ENCODE measurements around the gene PYCR2. TPM values are rescaled to one million over a fixed set of nuclear protein-coding genes. Genes with fewer than 3 reads are reported as not detected.

Gene PYCR2
- total RNA-seq, 2 donors from 2014 or later, result 46.6 to 50.2 TPM

DNA sequence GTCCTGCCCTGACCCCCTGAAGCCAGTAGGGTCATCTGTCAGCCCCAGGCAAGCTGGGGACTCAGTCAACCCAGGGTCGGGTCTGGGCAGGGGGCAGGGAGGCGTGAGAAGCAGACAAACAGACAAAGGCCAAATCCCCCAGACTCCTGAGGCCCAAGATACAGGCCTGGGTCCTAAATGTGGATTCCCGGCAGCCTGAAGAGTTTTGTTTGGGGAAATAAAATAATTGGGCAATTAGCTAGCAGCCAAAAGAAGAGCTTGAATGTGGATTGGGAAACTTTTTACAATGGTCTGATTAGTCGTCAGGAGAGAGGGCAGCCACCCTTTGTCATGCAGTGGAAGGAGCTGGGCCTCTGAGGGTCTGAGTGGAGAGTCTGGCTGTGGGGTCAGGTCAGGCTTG is 21.5 kb upstream of the PYCR2 start:
- no peak for ATAC-seq (ENCODE audit: insufficient number of reproducible peaks, low FRiP score, low read depth)
- Histone ChIP-seq H3K4me3 (no peak overlapping the region), H3K36me3 (no peaks in the 10 kb centered on the region), H3K4me1 (ENCODE audit: control insufficient read depth in 1 of 2, low read depth in 2 of 2) (peaks cover 11 to 14% of the 10 kb centered on the region in 2 donors), H3K9me3 (no peaks in the 10 kb centered on the region), H3K27ac (no peak overlapping the region), H3K27me3 (replicated peaks; ENCODE audit: insufficient read depth) (no peaks in the 10 kb centered on the region)
- no peak for DNase-seq (ENCODE audit: low spot score)
- TF ChIP-seq, protein P1, sequence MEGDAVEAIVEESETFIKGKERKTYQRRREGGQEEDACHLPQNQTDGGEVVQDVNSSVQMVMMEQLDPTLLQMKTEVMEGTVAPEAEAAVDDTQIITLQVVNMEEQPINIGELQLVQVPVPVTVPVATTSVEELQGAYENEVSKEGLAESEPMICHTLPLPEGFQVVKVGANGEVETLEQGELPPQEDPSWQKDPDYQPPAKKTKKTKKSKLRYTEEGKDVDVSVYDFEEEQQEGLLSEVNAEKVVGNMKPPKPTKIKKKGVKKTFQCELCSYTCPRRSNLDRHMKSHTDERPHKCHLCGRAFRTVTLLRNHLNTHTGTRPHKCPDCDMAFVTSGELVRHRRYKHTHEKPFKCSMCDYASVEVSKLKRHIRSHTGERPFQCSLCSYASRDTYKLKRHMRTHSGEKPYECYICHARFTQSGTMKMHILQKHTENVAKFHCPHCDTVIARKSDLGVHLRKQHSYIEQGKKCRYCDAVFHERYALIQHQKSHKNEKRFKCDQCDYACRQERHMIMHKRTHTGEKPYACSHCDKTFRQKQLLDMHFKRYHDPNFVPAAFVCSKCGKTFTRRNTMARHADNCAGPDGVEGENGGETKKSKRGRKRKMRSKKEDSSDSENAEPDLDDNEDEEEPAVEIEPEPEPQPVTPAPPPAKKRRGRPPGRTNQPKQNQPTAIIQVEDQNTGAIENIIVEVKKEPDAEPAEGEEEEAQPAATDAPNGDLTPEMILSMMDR (IDR thresholded peaks at IDR 0.05), result no peak

- ATAC-seq (ENCODE audit: insufficient number of reproducible peaks, low FRiP score, low read depth) (no peak), DNase-seq (ENCODE audit: low spot score) (no peak)
- Histone ChIP-seq H3K36me3 (no peaks in the 10 kb centered on the region), H3K27me3 (replicated peaks; ENCODE audit: insufficient read depth) (no peaks in the 10 kb centered on the region), H3K9me3 (no peaks in the 10 kb centered on the region), H3K4me3 (no peak overlapping the region), H3K27ac (no peak overlapping the region), H3K4me1 (ENCODE audit: control insufficient read depth in 1 of 2, low read depth in 2 of 2) (peaks cover 12 to 20% of the 10 kb centered on the region in 2 donors)
- TF ChIP-seq, protein P1 (IDR thresholded peaks at IDR 0.05), result no peak
Observed at GRCh38 chr1:225944951-225945350, 20.9 kb upstream of the PYCR2 start.

DNA sequence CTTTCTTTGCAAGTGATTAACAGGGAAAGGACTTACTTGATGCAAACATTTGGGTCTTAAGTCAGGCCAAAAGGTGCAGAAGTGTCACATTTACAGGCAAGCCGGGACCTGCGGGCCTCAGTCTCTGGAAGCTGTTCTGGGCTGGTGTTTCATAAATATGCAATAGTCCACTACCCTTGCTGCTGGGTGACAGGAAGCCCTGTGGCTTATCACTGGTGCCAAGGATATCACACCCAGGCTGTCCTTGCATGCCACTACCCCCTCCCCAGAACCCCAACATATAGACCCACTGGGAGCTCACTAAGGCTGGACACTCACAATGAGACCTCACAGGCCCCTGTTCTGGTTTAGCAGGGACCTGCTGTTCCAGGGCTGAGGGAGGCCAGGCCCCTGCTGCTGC is 20.3 kb upstream of the PYCR2 start:
- Histone ChIP-seq H3K36me3 (no peaks in the 10 kb centered on the region), H3K4me1 (ENCODE audit: control insufficient read depth in 1 of 2, low read depth in 2 of 2) (peaks cover 12 to 22% of the 10 kb centered on the region in 2 donors), H3K4me3 (no peak overlapping the region), H3K27ac (no peak overlapping the region), H3K9me3 (no peaks in the 10 kb centered on the region), H3K27me3 (replicated peaks; ENCODE audit: insufficient read depth) (no peaks in the 10 kb centered on the region)
- TF ChIP-seq, protein P1 (IDR thresholded peaks at IDR 0.05), result no peak
- ATAC-seq (ENCODE audit: insufficient number of reproducible peaks, low FRiP score, low read depth) (no peak), DNase-seq (ENCODE audit: low spot score) (no peak)

DNA sequence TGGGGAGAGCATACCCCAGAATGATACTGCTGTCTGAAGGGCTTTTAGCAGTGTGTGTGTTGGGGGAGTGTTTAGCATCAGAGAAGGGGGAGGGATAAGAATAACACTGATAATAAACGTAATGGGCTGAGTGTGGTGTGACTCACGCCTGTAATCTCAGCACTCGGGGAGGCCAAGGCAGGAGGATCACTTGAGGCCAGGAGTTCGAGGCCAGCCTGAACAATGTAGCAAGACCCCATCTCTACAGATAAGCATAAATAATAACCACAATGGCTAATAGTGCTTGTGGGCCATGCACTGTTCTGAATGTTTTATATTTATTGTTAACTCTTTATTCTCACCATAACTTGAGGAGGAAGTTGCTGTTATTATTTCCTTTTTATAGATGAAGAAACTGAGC is 19.5 kb upstream of the PYCR2 start:
- Histone ChIP-seq H3K4me1 (ENCODE audit: control insufficient read depth in 1 of 2, low read depth in 2 of 2) (peaks cover 12 to 22% of the 10 kb centered on the region in 2 donors), H3K9me3 (no peaks in the 10 kb centered on the region), H3K4me3 (no peak overlapping the region), H3K36me3 (no peaks in the 10 kb centered on the region), H3K27ac (no peak overlapping the region), H3K27me3 (replicated peaks; ENCODE audit: insufficient read depth) (no peaks in the 10 kb centered on the region)
- DNase-seq (ENCODE audit: low spot score) (no peak), ATAC-seq (ENCODE audit: insufficient number of reproducible peaks, low FRiP score, low read depth) (no peak)
- TF ChIP-seq, protein P1 (IDR thresholded peaks at IDR 0.05), result no peak

DNA sequence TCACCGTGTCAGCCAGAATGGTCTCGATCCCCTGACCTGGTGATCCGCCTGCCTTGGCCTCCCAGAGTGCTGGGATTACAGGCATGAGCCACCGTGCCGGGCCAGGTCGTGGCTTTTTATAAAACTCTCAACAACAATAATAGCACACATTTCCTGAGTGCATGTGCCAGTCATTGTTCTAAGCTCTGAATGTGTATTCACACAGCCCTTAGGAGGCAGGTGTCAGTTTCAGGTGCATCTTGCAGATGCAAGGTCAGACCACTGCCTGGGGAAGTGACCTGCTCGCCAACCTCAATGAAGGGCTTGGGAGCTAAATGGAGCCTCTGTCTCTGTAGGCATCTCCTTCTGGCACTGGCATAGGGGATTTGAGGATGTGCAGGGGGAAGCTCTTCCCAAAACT is 18.5 kb upstream of the PYCR2 start:
- Histone ChIP-seq H3K27me3 (replicated peaks; ENCODE audit: insufficient read depth) (no peaks in the 10 kb centered on the region), H3K9me3 (no peaks in the 10 kb centered on the region), H3K4me1 (ENCODE audit: control insufficient read depth in 1 of 2, low read depth in 2 of 2) (peaks cover 12 to 22% of the 10 kb centered on the region in 2 donors), H3K27ac (no peak overlapping the region), H3K36me3 (no peaks in the 10 kb centered on the region), H3K4me3 (no peak overlapping the region)
- ATAC-seq (ENCODE audit: insufficient number of reproducible peaks, low FRiP score, low read depth) (no peak), DNase-seq (ENCODE audit: low spot score) (no peak)
- TF ChIP-seq, protein P1 (IDR thresholded peaks at IDR 0.05), result no peak
